Measurements from ENCODE around the gene GNG7. TPM values are rescaled to one million over a fixed set of nuclear protein-coding genes. Genes with fewer than 3 reads are reported as not detected.

GNG7 gene
- total RNA-seq, 1 donor from 2014 or later: 5.1 TPM

DNA sequence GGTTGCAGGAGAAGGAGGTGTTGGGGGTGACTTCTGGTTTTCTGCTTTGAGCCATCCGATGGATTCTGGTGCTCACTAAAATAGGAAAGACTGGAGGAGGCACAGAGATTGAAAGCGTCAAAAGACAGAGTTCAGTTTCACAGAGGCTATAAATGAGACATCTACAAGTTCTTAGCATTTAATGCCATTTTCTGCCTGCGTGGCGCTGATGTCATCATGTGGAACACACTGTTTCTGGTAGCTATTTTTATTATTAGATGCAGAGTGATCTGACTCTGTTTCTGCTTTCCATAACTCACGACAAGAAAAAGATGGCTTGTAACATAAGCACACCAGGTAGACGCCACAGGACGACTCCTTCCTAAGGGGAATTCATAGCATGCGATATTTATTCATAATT, 40.6 kb upstream of the GNG7 start:
- Mint-ChIP-seq H3K4me3 (ENCODE audit: unreplicated experiment) (no peak overlapping the region), H3K27me3 (ENCODE audit: unreplicated experiment) (peaks cover 13% of the 10 kb centered on the region)

DNA sequence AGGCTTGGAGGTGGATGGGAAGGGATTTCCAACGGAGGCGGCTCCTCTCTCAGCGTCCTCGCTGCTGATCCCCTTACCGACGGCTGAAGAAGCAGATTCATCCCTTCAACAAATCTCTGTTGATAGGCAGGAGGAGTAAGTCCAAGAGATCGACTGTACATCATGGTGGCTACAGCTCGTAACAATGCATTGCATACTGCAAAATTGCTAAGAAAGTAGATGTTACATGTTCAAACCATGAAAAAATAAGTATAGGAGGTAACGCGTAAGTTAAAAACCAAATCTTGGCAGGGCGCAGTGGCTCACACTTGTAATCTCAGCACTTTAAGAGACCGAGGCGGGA, 37.8 kb upstream of the GNG7 start:
- TF ChIP-seq CTCF (IDR thresholded peaks at IDR 0.05): no peak
- H3K27ac Mint-ChIP-seq (ENCODE audit: unreplicated experiment): no peak overlapping the region
- H3K4me1 Mint-ChIP-seq (ENCODE audit: unreplicated experiment): peaks cover 8% of the 10 kb centered on the region

More for the DNA sequence above, 40.6 kb upstream of the GNG7 start:
- no peaks in the 10 kb centered on the region for H3K9me3 Mint-ChIP-seq (ENCODE audit: unreplicated experiment)
- H3K36me3 Mint-ChIP-seq (ENCODE audit: unreplicated experiment): no peaks in the 10 kb centered on the region
- no peak for TF ChIP-seq CTCF (IDR thresholded peaks at IDR 0.05)
- H3K4me1 Mint-ChIP-seq (ENCODE audit: unreplicated experiment): peaks cover 8% of the 10 kb centered on the region
- H3K27ac Mint-ChIP-seq (ENCODE audit: unreplicated experiment): no peak overlapping the region
- DNase-seq (ENCODE audit: extremely low spot score, unreplicated experiment): no peak

DNA sequence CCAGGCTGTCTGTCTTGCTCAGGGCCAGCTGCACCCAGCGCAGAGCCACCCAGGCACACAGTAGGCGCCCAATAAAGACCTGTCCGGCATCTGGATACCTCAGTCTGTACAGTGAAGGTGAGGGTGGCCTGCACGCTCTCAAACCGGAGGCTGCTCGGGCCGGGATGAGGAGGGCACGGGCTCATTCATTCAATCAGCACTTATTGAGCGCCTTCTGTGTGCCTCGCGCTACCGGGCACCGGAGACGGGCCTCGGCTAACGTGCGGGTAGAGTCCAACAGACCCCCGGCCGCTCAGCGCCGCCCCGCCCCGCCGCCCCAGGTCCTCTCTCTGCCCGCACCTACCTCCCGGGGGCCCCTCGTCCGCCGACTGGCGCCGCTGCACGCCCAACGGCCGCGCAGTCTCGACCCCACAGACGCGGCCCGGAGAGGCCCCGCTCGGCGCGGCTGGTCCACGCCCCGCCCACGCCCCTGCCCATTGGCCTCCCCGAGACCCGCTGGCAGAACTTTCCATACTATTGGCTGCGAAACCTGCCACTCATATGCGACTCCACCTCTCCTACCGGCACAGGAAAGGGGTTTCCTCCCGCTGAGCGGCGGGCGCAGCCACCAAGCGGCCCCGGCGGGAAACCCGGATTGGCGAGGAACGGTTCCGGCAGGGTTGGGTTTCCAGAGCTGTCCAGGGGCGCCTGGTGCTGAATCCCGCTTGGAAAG, 37.3 kb upstream of the GNG7 start, which contains the start of gene SLC39A3:
SLC39A3 (minus strand) TSS at position 416 of the 712 bp plus-strand sequence. CDS start 2,760 bp downstream, outside the sequence.
- Mint-ChIP-seq H3K36me3 (ENCODE audit: unreplicated experiment) (peaks cover 13% of the 10 kb centered on the region), H3K27me3 (ENCODE audit: unreplicated experiment) (peaks cover 10% of the 10 kb centered on the region), H3K9me3 (ENCODE audit: unreplicated experiment) (no peaks in the 10 kb centered on the region), H3K4me1 (ENCODE audit: unreplicated experiment) (peaks cover 8% of the 10 kb centered on the region), H3K4me3 (ENCODE audit: unreplicated experiment) (peak within 1 kb of the TSS; percentile 79), H3K27ac (ENCODE audit: unreplicated experiment) (peak within 1 kb of the TSS; percentile 41)
- TF ChIP-seq CTCF (IDR thresholded peaks at IDR 0.05): peak; percentile 17
- DNase-seq (ENCODE audit: extremely low spot score, unreplicated experiment): peak; percentile 100

More for the DNA sequence above, 37.8 kb upstream of the GNG7 start:
- Mint-ChIP-seq H3K27me3 (ENCODE audit: unreplicated experiment) (peaks cover 10% of the 10 kb centered on the region), H3K9me3 (ENCODE audit: unreplicated experiment) (no peaks in the 10 kb centered on the region), H3K36me3 (ENCODE audit: unreplicated experiment) (peaks cover 11% of the 10 kb centered on the region), H3K4me3 (ENCODE audit: unreplicated experiment) (peak overlapping the region; percentile 79)
- no peak for DNase-seq (ENCODE audit: extremely low spot score, unreplicated experiment)

DNA sequence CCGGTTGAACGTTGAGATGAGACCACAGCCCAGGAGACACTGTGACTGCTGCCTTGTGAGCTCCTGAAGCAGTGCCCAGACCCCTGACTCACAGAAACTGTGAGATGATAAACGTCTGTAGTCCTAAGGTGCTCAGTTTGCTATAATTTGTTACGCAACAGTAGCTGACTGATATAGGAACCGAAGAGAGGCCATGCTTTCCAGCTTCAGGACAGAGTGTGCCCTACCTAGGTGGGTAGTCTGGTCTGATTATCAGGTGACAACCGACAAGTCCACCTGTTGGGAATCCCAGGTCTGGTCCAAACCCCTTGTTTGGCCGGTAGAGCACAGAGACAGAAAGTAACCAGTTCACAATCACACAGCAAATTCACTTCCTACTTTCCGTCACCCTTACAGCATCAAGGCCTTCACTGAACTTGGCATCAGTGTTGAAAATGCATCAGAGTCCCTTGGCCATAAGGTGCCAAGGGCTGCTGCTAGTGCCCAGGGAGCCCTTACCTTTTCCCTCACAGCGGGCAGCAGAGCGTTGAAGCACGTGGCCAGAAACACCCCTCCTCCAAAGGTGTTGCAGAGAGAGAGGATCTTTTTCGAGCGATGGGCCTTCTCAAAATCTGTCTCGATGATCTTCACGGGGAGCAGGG, 34.2 kb upstream of the GNG7 start:
- peaks cover 8% of the 10 kb centered on the region for H3K4me1 Mint-ChIP-seq (ENCODE audit: unreplicated experiment)
- no peak for DNase-seq (ENCODE audit: extremely low spot score, unreplicated experiment)

More for the DNA sequence above, 34.2 kb upstream of the GNG7 start:
- no peaks in the 10 kb centered on the region for H3K27me3 Mint-ChIP-seq (ENCODE audit: unreplicated experiment)
- H3K36me3 Mint-ChIP-seq (ENCODE audit: unreplicated experiment): peaks cover 15% of the 10 kb centered on the region
- peak overlapping the region; percentile 14 for H3K4me3 Mint-ChIP-seq (ENCODE audit: unreplicated experiment)
- H3K9me3 Mint-ChIP-seq (ENCODE audit: unreplicated experiment): no peaks in the 10 kb centered on the region
- TF ChIP-seq CTCF (IDR thresholded peaks at IDR 0.05): no peak
- no peak overlapping the region for H3K27ac Mint-ChIP-seq (ENCODE audit: unreplicated experiment)
